Right lobe of liver (tissue), 4 donors: ENCODE measurements around the gene OR51B6.

Source experiments
- CTCF ChIP-seq, 4 donors: fragments of 200-600 bp in 3 of 4; fragments of 450-650 bp in 1 of 4; IDR thresholded peaks; one replicate each; pipeline versions ENCODE4 v1.5.1 to v1.8.0; 2016 to 2022; ENCODE audit warnings: antibody characterized with exemption in 4 of 4, mild to moderate bottlenecking in 2 of 4
- POLR2A ChIP-seq: fragments of 450-650 bp; IDR thresholded peaks from one replicate; pipeline ENCODE4 v1.6.1; 2017; ENCODE audit warnings: antibody characterized with exemption, mild to moderate bottlenecking
- donor health status: DM: no; HTN: no; CAD: no.
- donor health status: DM: no; HTN: no; CAD: no.
- donor health status: DM: no; HTN: yes; CAD: no.

GRCh38 chr11:5310423-5310822 lies 40.9 kb upstream of the OR51B6 start:
- TF ChIP-seq CTCF (IDR thresholded peaks at IDR 0.05) = no peak
- TF ChIP-seq POLR2A = no peak
